A673 (cell line): ENCODE measurements around the gene TMOD2.

Source experiments
- CTCF ChIP-seq: fragments of 300-800, 200-600 bp; sonication (generic); conservative IDR thresholded peaks from 2 replicates; pipeline ENCODE4 v1.5.1; 2017; ENCODE audit warnings: low read depth, mild to moderate bottlenecking, antibody characterized with exemption, low read length, moderate library complexity, mixed read lengths
- EZH2 ChIP-seq: fragments of 200-600 bp; sonication (generic); IDR thresholded peaks from 2 replicates; pipeline ENCODE4 v1.6.1; 2017; ENCODE audit warnings: borderline replicate concordance, low read depth, mild to moderate bottlenecking, mixed read lengths, antibody characterized with exemption, low read length; ENCODE audit not compliant: poor library complexity, severe bottlenecking

- no peak for TF ChIP-seq CTCF
- TF ChIP-seq EZH2 = no peak
Measured at GRCh38 chr15:51802593-51802992, 51.2 kb downstream of the TMOD2 start.
